GM12872 (cell line): ENCODE measurements around the gene NSMCE1.

Experiments
- CTCF ChIP-seq: IDR thresholded peaks from 3 replicates; pipeline ENCODE4 v1.5.1; 2011; ENCODE audit warnings: low read depth, mild to moderate bottlenecking, low read length, moderate library complexity; ENCODE audit not compliant: insufficient read depth

NSMCE1 gene

GRCh38 chr16:27193300-27193990, 75.1 kb downstream of the NSMCE1 start:
- TF ChIP-seq CTCF = no peak

- TF ChIP-seq CTCF = no peak
Measured at GRCh38 chr16:27191352-27191924, 77.1 kb downstream of the NSMCE1 start.

- no peak for TF ChIP-seq CTCF
Measured at GRCh38 chr16:27190316-27190871, 78.2 kb downstream of the NSMCE1 start.

GRCh38 chr16:27189335-27189972, 79.1 kb downstream of the NSMCE1 start:
- no peak for TF ChIP-seq CTCF

GRCh38 chr16:27188633-27189032, 79.9 kb downstream of the NSMCE1 start:
- TF ChIP-seq CTCF = no peak

- no peak for TF ChIP-seq CTCF
Measured at GRCh38 chr16:27185776-27186130, 82.8 kb downstream of the NSMCE1 start.

- TF ChIP-seq CTCF = no peak
Measured at GRCh38 chr16:27182906-27183405, 85.6 kb downstream of the NSMCE1 start.
